GM21786 (cell line): ENCODE data around the gene LRRC7.
"Not testable (repeated sequence)": the region's sequence is repeated elsewhere in the genome, so short reads cannot be mapped to it uniquely, and the experiment has no call there.

Source experiments
- ATAC-seq: cut with Tn5 transposase; IDR thresholded peaks from one replicate; pipeline ENCODE4 v1.9.1; 2021; ENCODE audit not compliant: unreplicated experiment

The LRRC7 gene

GRCh38 chr1:70033266-70033873 is 465.6 kb downstream of the LRRC7 start:
- peak; percentile 74 for ATAC-seq

GRCh38 chr1:70033936-70034335 is 466.2 kb downstream of the LRRC7 start:
- no peak for ATAC-seq

- no peak for ATAC-seq
Observed at GRCh38 chr1:70034403-70034802, 466.7 kb downstream of the LRRC7 start.

GRCh38 chr1:70038025-70038424 is 470.3 kb downstream of the LRRC7 start:
- no peak for ATAC-seq

GRCh38 chr1:70039485-70039884 is 471.8 kb downstream of the LRRC7 start:
- ATAC-seq = no peak

- no peak for ATAC-seq
Observed at GRCh38 chr1:70041317-70042045, 473.8 kb downstream of the LRRC7 start.

- ATAC-seq = no peak
Observed at GRCh38 chr1:70042090-70042731, 474.5 kb downstream of the LRRC7 start.

- no peak for ATAC-seq
Observed at GRCh38 chr1:70043804-70044203, 476.1 kb downstream of the LRRC7 start.

GRCh38 chr1:70044832-70045231 is 477.1 kb downstream of the LRRC7 start:
- no peak for ATAC-seq

- not testable (repeated sequence) for ATAC-seq
Observed at GRCh38 chr1:70045581-70045980, 477.9 kb downstream of the LRRC7 start.

- no peak for ATAC-seq
Observed at GRCh38 chr1:70048336-70049094, 480.8 kb downstream of the LRRC7 start.

- no peak for ATAC-seq
Observed at GRCh38 chr1:70051926-70052325, 484.2 kb downstream of the LRRC7 start.

- no peak for ATAC-seq
Observed at GRCh38 chr1:70057500-70057899, 489.8 kb downstream of the LRRC7 start.

GRCh38 chr1:70061231-70061630 is 493.5 kb downstream of the LRRC7 start:
- no peak for ATAC-seq

GRCh38 chr1:70063861-70064260 is 496.1 kb downstream of the LRRC7 start:
- ATAC-seq = no peak

- ATAC-seq = no peak
Observed at GRCh38 chr1:70066711-70067110, 499.0 kb downstream of the LRRC7 start.

- ATAC-seq = no peak
Observed at GRCh38 chr1:70071601-70072000, 503.9 kb downstream of the LRRC7 start.

GRCh38 chr1:70072231-70072751 is 504.6 kb downstream of the LRRC7 start:
- no peak for ATAC-seq

GRCh38 chr1:70075761-70076160 is 508.0 kb downstream of the LRRC7 start:
- no peak for ATAC-seq

GRCh38 chr1:70077066-70077465 is 509.3 kb downstream of the LRRC7 start:
- ATAC-seq = no peak

GRCh38 chr1:70079546-70079945 is 511.8 kb downstream of the LRRC7 start:
- ATAC-seq = no peak
